ENCODE measurements around the gene HDGFL2.

The HDGFL2 gene

DNA sequence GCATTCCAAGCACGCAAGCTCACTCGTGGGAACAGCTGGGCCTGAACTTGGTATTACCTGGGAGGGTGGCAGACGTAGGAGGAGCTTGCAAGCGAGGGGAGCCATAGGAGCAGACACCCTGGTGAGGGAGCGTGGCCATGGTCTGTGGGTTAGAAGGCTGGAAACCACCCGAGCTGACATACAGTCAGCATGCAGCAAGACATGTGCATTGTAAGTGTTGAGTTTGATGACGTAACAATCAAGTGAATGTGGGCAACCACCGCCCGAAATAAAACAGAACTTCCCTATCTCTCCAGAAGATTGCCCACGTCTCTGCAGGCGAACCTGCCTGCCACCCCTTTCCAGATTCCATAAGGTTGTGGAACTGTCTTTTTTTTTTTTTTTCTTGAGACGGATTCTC, 41.3 kb upstream of the HDGFL2 start:
- TF ChIP-seq, protein P1, sequence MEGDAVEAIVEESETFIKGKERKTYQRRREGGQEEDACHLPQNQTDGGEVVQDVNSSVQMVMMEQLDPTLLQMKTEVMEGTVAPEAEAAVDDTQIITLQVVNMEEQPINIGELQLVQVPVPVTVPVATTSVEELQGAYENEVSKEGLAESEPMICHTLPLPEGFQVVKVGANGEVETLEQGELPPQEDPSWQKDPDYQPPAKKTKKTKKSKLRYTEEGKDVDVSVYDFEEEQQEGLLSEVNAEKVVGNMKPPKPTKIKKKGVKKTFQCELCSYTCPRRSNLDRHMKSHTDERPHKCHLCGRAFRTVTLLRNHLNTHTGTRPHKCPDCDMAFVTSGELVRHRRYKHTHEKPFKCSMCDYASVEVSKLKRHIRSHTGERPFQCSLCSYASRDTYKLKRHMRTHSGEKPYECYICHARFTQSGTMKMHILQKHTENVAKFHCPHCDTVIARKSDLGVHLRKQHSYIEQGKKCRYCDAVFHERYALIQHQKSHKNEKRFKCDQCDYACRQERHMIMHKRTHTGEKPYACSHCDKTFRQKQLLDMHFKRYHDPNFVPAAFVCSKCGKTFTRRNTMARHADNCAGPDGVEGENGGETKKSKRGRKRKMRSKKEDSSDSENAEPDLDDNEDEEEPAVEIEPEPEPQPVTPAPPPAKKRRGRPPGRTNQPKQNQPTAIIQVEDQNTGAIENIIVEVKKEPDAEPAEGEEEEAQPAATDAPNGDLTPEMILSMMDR (IDR thresholded peaks at IDR 0.05; ENCODE audit: low read depth, low read length, missing control alignments): no peak
- no peak for DNase-seq (ENCODE audit: extremely low read depth, low read depth)

DNA sequence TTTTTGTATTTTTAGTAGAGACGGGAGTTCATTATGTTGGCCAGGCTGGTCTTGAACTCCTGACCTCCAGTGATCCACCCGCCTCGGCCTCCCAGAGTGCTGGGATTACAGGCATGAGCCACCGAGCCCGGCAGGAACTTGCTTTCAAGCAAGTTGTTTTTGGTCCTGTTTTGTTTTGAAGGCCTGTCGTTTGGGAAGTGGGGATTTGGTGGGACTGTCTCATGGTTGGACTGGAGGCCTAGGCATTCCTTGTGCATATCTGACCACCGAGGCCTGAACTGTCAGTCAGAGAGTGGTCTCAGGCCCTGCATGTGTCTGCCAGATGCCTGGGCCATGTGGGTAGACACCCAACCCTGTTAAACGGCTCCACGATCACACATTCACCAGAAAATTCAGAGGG, 40.8 kb upstream of the HDGFL2 start:
- DNase-seq (ENCODE audit: extremely low read depth, low read depth): no peak
- TF ChIP-seq, protein P1 (IDR thresholded peaks at IDR 0.05; ENCODE audit: low read depth, low read length, missing control alignments): no peak
- H3K4me3 ChIP-seq (replicated peaks; ENCODE audit: low read depth, low read length): no peak overlapping the region

More for the DNA sequence above, 41.3 kb upstream of the HDGFL2 start:
- H3K4me3 ChIP-seq (replicated peaks; ENCODE audit: low read depth, low read length): no peak overlapping the region

DNA sequence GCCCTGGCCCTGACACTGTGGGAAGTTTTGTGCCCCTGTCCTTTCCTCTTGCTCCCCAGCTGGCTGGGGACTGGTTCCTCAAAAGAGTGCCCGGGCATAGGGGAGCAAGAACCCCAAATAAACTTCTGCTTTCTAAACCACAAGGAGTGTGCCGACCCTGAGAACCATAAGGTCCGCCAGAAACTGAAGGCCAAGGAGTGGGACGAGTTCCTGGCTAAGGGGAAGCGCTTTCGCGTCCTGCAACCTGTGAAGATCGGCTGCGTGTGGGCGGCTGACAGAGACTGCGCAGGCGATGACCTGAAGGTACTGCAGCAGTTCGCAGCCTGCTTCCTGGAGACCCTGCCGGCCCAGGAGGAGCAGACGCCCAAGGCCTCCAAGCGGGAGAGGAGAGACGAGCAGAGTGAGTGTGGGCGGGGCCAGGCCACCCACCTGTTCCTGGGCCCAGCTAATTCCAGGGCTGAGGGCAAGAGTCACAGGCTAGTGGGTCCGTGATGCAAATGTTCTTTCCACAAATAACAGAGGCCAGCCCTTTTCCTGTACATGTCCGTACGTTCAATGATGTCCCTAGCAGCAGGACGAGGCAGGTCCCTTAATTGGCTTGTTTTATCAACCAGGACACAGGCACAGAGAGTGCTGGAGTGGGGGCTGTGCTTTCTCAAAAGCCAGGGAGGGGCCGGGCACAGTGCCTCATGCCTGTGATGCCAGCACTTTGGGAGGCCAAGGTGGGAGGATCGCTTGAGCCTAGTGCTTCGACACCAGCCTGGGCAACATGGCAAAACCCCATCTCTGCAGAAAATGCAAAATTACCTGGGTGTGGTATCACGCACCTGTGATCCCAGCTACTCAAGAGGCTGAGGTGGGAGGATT, 40.1 kb upstream of the HDGFL2 start:
- H3K4me3 ChIP-seq (replicated peaks; ENCODE audit: low read depth, low read length): no peak overlapping the region
- TF ChIP-seq, protein P1 (IDR thresholded peaks at IDR 0.05; ENCODE audit: low read depth, low read length, missing control alignments): no peak
- no peak for DNase-seq (ENCODE audit: extremely low read depth, low read depth)

DNA sequence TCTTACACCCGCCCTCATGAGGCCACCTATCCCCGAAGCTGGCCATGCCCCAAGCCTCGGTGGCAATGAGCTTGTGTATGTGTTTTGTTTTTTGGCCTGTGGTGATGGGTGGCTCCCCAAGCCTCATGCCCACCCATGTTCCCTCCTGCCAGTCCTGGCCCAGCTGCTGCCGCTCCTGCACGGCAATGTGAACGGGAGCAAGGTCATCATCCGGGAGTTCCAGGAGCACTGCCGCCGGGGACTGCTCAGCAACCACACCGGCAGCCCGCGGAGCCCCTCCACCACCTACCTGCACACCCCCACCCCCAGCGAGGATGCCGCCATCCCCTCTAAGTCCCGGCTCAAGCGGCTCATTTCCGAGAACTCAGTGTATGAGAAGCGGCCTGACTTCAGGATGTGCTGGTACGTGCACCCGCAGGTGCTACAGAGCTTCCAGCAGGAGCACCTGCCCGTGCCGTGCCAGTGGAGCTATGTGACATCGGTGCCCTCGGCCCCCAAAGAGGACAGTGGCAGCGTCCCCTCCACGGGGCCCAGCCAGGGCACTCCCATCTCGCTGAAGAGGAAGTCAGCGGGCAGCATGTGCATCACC, 39.1 kb upstream of the HDGFL2 start:
- H3K4me3 ChIP-seq (replicated peaks; ENCODE audit: low read depth, low read length): no peak overlapping the region
- DNase-seq (ENCODE audit: extremely low read depth, low read depth): no peak
- TF ChIP-seq, protein P1 (IDR thresholded peaks at IDR 0.05; ENCODE audit: low read depth, low read length, missing control alignments): no peak

DNA sequence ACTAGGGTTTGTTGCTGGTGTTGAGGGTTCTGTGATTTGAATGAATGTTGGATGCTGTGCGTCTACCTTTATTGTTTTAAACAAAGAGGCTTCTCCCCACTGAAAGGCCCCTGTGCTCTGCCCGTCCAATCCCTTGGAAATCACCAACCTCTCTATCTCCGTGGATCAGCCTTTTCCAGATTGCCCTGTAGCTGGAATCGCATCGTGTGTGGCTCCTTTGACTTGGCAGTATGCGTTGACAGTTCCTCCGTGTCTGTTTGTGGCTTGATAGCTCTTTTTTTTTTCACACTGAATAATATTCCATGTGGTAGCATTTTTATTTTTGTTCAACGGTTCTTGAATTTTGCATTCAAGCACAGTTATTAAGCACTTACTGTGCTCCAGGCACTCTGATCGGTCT, 37.7 kb upstream of the HDGFL2 start:
- H3K4me3 ChIP-seq (replicated peaks; ENCODE audit: low read depth, low read length): no peak overlapping the region
- TF ChIP-seq, protein P1 (IDR thresholded peaks at IDR 0.05; ENCODE audit: low read depth, low read length, missing control alignments): no peak
- no peak for DNase-seq (ENCODE audit: extremely low read depth, low read depth)

DNA sequence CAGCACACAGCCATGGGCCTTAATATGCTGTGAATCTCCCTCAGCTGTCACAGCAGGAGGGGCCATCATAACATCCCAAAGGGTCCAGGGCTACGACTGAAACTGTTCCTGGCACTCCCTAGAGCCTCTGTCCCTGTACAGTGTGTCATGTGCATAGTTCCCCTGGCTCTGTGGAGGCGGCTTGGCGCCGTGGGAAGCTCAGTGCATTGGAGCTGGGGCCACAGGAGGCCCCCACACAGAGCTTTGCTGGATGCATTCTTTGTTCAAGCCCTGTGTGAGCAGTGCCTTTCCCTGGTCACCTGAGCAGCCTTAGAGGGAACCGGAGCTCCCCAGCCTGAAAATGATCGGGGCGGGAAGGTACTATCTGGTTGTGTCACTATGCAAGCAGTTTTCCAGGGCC, 35.9 kb upstream of the HDGFL2 start:
- H3K4me3 ChIP-seq (replicated peaks; ENCODE audit: low read depth, low read length): no peak overlapping the region
- DNase-seq (ENCODE audit: extremely low read depth, low read depth): no peak
- TF ChIP-seq, protein P1 (IDR thresholded peaks at IDR 0.05; ENCODE audit: low read depth, low read length, missing control alignments): no peak
